GM19438 (cell line): ENCODE data around the gene PGAP1.

ENCODE experiments used
- ATAC-seq: cut with Tn5 transposase; IDR thresholded peaks from one replicate; pipeline ENCODE4 v1.9.1; 2021; ENCODE audit warnings: low read depth; ENCODE audit not compliant: unreplicated experiment

PGAP1 gene, protein sequence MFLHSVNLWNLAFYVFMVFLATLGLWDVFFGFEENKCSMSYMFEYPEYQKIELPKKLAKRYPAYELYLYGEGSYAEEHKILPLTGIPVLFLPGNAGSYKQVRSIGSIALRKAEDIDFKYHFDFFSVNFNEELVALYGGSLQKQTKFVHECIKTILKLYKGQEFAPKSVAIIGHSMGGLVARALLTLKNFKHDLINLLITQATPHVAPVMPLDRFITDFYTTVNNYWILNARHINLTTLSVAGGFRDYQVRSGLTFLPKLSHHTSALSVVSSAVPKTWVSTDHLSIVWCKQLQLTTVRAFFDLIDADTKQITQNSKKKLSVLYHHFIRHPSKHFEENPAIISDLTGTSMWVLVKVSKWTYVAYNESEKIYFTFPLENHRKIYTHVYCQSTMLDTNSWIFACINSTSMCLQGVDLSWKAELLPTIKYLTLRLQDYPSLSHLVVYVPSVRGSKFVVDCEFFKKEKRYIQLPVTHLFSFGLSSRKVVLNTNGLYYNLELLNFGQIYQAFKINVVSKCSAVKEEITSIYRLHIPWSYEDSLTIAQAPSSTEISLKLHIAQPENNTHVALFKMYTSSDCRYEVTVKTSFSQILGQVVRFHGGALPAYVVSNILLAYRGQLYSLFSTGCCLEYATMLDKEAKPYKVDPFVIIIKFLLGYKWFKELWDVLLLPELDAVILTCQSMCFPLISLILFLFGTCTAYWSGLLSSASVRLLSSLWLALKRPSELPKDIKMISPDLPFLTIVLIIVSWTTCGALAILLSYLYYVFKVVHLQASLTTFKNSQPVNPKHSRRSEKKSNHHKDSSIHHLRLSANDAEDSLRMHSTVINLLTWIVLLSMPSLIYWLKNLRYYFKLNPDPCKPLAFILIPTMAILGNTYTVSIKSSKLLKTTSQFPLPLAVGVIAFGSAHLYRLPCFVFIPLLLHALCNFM

DNA sequence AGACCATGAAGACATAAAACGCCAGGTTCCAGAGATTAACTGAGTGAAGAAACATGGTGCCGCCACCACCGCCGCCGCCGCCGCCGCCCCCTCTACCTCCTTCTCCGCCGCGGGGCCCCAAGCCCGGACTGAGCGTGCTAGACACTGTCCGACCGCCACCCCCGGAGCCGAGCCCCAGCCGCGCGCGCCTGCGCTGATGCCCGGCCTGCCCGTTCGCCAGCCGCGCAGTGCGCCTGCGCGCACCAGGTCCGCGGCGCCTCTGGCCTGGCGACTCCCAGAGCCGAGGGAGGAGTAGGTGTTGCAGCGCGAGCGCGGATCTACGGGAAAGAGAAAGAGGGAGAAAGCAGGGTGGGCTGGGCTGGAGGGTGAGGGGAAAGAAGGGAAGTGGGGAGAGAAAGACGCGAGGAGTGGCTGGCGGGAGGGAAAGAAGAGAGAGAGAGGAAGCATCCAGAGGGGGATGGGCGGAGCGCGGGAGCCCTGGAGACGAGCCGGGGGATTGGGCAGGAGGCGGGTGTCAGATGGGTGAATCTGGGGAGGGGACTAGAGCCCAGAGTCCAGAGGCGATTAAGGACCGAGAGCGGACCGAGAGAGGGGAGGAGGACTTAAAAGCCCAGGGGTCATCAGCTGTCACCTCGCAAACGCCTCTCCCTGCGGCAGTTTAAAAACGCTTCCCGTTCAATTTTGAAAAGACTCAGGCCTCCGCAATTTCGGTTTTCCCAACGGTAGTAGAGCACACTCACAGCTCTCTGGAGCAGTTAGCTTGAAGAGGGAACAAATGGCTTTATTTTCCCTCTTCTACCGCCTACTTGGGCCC, at the start of gene PGAP1:
Gene PGAP1 (minus strand): TSS at position 146 of the 814 bp plus-strand sequence. CDS start 91 bp downstream, at position 55.
- ATAC-seq: peak; percentile 86

DNA sequence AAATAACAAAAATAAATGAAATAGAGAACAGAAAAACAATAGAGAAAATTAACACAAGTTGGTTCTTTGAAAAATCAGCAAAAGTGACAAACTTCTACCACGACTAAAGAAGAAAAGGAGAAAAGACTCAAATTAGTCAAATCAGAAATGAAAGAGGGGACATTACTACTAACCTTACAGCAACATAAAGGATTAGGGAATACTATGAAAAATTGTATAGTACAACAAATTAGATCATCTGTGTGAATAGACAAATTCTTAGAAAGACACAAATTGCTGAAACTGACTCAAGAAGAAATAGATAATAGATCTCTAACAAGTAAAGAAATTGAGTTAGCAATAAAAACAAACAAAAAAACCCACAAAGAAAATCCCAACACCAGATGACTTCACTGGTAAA, 48.5 kb upstream of the PGAP1 start:
- no peak for ATAC-seq

DNA sequence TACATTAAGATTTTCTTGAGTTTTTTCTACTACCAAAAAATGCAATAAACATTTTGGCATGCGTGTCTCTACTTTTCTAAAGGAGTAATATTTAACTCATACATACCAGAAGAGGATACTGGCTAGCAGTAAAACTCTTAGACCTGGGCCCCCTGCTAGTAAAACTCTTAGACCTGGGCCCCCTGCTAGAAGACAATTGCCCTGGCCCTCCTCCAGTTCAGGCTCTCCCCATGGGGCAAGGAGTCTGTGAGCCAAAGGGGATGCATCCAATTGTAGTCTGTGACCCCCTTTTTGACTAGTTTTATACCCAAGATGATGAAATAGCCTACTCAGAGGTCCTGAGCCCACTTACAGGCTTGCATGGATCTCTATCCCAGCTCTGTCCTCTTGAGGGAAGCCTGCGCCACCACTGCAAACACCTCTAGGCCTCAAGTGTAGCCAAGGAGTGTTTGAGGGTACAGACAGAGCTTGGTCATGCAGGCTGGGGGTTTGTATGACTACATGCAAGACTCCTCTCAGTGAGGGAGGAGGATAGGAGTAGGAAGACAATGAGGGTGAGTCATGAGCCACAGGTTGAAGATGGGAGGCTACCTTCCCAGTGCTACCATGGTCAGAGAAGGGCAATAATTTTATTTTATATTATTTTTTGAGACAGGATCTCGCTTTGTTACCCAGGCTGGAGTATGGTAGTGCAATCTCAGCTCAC, 45.2 kb upstream of the PGAP1 start:
- no peak for ATAC-seq

DNA sequence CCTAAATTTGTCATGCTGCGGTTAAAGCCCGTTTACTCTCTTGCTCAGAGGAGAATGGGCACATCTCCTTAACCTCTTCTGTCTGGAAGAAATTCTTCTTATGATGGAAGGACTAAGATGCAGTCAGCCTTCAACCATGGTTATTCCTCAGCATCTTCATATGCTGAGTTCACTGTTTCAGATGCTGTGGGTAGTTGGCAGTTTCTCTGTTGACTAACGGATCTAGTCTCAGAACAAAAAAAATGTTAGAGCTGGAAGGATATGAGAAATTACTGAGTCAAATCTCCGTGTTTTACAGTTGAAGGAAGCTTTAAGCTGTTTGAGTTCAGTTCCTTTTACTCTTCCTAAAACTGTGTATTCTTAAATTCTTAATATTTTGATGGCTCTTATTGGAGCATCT, 43.6 kb upstream of the PGAP1 start:
- ATAC-seq: no peak

DNA sequence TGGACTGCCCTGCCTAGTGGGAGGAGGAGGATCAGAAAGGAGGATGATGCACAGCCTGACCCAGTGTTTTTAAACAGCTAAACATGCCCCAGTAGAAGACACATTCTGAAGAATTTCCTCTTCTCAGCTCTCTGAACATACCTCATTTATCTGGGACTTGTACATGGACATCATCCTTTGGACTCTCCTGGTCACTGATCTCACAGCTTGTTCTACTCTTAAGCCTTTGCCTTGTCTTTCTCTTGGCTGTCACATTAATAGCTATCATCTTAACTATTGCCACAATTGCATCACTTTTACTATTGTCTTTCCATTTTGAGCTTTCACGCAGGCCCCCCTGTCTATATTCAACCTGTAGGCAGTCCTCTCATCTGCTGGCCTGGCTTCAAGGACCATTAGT, 42.0 kb upstream of the PGAP1 start:
- ATAC-seq: no peak

DNA sequence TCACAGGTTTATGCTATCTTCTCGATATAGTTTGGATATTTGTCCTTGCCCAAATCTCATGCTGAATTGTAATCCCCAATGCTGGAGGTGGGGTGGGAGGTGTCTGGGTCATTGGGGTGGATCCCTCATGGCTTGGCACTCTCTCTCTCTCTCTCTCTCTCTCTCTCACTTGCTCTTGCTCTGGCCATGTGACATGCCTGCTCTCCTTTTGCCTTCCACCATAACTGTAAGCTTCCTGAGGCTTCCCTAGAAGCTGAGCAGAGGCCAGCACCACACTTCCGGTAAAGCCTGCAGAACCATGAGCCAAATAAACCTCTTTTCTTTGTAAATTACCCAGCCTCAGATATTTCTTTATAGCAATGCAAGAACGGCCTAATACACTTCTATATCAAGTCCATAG, 41.3 kb upstream of the PGAP1 start:
- ATAC-seq: no peak

DNA sequence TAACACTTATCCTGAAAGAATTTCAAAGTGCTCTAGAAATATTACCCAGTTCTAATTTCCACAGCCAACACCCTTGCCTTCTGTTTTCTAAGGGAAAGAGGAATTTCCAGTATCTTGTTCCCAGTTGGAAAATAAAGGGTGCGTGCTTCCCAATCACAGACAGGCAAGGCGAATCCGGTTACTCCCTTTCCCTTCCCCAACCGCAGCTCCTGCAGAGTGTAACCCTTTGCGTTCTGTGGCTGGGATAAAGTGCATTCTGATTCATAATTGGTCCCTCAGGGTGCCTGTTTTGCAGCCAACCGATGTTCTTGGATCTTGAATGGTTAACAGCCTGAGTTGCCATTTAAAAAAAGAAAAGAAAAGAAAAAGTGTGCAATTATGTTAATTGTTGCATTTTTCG, 40.6 kb upstream of the PGAP1 start:
- no peak for ATAC-seq

DNA sequence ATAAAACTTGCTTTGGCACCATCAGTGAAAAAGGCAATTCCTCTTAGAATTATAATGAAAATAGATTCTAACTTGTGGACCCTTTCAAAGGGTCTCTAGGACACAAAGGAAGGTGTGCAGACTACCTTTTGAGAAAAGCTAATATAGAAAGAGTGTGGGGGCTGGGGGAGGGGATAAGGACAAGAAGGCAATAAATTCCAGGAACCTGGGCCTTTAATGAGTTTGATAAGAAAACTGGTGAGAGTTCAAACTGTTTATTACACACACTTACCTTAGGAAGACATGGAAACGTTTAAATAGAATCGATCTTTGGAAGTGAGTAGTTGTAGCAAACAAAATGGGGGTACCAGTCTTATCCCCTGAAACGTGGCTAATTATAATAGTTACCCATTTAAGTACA, 39.6 kb upstream of the PGAP1 start:
- ATAC-seq: no peak

DNA sequence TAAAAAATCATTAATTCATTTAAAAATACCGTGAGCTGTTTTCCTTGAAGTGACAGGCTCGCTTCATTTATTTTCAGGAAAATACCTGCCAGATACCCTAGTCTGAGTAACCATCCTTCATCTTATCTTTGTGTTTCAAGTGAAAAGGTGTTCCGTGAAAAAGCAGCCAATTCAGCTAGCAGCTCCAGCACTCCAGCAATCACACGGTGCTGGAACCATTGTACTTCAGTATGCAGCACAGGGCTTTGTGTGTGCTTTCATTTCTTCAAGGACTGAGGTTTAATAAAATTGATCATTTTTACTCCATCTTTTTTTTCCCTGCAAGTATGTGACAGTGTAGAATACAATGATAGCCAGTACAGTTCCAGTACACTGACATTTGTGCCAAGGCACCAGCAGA, 39.1 kb upstream of the PGAP1 start:
- ATAC-seq: no peak

DNA sequence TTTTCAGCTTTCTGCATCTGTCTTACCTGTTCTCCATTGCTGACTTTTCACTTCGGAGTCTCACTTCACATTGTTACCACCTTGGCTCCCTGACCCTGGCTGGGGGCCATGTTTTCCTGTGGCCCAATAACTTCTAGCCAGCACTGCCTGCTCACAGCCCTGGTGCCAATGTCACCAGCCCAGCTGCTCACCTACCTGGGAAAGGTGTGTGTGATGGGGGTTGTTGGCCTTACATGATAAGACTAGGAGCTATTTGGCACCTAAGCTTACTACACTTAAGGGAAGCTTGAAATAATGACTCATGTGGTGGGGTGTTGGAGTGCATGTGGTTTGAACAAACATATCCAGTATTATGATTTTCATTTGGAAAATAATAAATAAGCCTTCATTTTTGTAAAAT, 37.5 kb upstream of the PGAP1 start:
- no peak for ATAC-seq

DNA sequence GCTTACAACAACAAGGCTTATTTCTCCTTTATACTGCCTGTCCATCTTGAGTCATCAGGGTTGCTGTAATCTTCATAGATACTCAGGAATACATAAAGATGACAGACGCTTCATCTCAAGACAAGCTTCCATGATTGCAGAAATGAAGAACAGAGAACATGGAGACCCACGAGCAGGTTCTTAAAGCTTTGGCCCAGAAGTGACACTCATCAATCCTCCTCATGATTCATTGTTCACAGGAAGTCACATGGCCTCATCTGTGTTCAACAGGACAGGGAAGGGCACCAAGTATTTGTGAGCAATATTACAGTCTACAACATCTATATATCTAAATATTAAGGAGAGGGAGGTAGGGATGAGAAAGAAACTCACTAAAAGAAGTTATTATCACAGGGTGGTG, 36.5 kb upstream of the PGAP1 start:
- ATAC-seq: no peak

DNA sequence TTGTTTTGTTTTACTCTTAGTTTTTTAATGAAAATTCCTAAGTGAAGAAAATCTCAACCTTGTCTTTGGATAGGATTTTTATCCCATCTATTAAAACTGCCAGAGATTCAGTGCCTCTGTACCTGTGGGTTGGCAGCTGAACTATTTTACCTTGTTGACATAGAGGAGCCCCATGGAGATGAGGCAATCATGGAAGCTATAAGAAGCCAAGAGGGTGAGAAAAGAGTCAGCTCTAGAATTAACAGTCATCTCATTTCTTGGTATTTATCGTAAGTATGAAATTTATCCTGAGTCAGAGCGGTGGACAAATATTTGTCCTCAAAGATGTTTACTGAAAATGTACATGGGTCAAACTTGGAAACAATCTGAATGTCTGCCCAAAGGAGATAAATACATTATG, 35.8 kb upstream of the PGAP1 start:
- ATAC-seq: no peak

DNA sequence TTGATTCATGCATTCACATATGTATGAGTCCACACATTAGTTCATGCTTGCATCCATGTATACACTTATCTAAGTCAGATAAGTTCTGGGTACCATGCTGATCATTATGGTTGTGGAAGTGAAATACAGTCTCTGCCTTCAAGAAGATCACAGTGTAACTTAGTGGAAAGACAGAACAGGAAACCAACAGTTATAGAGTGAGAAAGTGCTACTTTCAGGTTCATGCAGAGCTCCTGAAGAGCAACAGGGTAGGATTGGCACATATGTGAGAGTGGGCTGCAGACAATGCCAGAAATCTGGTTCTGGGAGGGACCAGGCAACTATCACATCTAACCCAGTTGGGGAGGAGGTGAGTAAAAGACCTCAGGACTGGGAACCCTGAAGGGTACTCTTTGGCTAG, 35.4 kb upstream of the PGAP1 start:
- peak; percentile 99 for ATAC-seq

DNA sequence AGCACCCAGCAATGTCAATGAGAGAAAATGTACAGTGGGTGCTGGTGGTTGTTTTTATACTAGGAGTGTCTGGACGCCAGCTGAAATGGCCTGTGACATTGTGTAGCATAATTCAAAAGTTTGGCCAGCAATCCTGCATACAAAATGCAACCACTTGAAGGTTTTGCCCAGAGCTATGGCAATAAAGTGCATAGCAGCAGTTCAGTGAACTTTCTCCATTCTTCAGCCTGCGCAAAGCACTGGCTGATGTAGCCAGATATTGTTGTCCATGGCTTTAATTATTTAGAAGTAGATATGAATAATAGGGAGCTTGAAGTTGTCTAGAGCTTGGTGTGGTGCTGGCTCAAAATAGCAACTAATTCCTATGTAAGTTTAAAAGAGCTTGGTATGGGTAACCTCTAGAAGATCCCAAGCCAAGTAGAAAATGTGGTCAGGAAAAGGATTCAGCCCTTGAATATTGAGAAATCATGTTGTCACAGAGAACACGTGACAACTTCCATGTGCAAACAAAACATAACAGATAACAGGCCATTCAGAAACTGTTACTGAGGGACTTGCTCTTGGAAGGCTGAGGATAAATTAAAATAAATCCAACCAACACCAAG, 33.3 kb upstream of the PGAP1 start:
- no peak for ATAC-seq

DNA sequence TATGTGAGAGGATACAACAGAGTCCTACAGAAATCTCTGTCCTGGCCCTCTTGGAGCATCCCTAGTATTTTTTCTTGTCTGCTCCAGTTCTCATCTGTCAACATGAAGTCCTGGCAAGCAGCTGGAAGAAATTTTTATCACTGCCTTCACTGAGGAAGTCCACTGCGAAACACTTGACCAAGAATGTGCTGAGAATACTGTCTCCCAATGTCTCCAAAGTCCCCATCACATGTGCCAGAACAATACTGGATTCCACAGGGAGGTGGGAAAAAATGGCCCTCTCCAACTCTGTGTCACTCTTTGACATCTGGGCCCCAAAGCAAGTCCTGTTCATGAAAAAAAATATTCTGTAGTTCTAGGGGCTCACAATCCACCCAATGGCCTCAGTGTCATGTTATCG, 32.8 kb upstream of the PGAP1 start:
- no peak for ATAC-seq

DNA sequence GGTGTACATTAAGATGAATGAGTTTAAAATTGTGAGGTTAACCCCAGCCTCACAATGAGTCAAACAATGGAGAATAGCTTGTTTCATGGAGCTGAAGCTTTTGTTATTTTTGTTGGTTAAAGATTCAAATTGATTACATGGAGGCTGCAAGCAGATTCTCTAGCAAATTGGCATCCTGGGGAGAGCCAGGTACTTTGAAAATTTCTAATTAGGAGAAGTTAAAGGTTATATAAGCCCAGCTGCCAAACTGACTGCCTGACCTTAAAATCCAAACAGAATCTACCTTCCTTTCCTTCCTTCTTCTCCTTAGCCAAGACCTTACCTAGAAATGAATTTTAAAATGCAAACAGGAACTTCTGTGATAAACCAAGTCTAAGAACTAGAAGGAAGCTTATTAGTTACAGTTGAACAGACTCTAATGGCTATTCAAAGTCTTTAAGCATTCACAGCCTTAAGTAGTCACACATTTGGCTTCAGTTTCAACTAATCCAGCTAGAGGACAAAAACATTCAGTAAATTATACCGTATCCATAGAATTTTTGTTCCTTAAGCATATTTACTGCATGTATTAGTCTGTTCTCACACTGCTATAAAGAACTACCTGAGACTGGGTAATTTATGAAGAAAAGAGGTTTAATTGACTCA, 31.5 kb upstream of the PGAP1 start:
- ATAC-seq: no peak

DNA sequence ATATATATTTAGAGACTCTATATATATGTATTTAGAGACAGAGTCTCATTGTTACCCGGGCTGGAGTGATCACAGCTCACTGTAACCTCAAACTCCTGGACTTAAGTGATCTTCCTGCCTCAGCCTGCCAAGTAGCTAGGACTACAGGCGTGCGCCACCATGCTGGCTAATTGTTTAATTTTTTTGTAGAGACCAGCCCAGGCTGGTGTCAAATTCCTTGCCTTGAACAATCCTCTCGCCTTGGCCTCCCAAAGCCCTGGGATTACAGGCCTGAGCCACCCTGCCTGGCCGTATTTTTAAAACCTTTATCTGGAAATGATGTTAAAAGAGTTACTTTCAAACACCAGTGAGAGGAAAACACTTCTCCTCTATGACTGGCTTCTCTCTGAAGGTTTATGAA, 30.9 kb upstream of the PGAP1 start:
- ATAC-seq: no peak

DNA sequence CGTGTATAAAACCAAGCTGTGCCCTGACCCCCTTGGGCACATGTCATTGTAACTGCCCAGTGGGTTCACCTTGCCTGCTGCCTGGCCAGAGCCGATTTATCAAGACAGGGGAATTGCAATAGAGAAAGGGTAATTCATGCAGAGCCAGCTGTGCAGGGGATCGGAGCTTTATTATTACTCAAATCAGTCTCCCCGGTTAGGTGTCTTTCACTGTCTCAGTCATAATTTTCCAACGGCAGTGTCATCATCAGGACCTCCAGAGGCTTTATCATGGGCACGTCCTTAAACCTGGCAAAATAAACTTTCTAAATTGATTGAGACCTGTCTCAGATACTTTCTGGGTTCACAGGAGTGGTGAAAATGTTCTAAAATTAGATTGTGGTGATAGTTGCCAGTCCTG, 29.6 kb upstream of the PGAP1 start:
- ATAC-seq: no peak

DNA sequence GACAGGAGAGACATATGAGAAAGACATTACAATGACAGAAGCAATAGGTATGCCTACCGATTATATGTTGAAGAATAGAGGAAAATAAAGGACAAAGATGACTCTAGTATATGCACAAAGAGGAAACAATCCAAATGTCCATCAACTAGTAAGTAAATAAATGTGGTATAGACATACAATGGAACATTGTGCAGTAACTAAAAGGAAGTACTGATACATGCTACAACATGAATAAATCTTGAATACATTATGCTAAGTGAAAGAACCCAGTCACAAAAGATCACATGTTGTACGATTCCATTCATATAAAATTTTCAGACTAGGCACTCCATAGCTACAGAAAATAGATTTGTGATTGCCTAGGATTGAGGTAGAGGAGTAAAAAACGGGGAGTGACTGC, 28.5 kb upstream of the PGAP1 start:
- ATAC-seq: no peak
